Fibroblast of peridontal ligament (primary cell): ENCODE measurements around the gene AGPAT4.
A peak's percentile ranks its signal among the peaks of the same experiment; 100 is the strongest.
"Not testable (repeated sequence)": the region's sequence is repeated elsewhere in the genome, so short reads cannot be mapped to it uniquely, and the experiment has no call there.

Source experiments
- DNase-seq: peaks from one replicate; pipeline ENCODE4 v3.0.0-alpha.2; 2010; ENCODE audit errors: extremely low read depth

AGPAT4 gene

DNA sequence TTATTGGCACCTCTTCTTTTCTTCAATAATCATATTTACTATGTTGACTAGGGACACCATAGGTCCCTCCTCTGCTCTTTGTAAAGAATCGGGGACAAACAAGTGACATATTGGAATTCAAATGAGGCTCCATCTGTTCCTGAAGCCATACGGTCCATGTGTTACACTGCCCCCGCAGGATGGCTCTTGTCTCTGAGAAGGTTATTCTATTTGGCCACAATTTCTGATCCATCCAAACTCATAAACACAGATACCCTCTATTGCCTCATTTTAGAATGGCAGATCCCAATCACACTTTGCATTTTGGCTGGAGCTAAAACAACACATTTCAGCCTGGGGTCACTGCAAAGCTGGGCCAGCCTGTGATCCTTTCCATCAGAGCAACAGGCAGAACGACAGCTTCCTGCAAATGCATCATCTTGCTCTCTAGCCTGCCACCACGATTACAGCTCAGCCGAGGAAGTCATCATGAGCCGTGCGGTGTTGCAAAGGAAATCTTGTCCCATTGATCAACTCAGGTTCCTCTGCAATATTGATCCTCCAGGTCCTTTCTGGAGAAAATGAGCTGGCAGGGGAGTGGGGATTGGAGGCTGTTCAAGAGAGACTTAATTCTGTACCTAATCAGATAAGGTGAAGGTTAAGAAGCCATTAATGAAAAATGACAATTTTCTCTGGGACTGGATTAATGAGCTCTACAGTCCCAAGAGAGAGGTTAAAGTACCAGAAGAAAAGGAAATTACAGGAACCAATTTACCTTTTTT lies 73.1 kb downstream of the AGPAT4 start:
- no peak for DNase-seq

DNA sequence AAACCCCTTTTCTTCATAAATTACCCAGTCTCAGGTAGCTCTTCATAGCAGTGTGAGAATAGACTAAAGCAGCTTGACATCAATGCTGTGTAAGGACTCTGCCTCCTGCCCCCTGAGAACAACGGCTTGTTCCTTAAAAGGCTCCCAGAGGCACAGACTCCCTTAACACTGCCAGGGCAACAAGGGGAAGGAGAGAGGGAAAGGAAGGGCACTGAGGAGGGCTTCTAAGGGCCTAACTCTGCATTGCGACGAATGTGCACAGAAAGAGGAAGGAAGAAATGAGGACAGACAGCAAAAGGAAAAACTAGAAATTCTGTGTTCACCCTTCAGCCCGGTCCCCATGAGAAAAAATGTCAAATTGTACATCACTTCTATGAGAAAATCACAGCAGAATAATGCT lies 74.0 kb downstream of the AGPAT4 start:
- no peak for DNase-seq

GRCh38 chr6:161198783-161199460 lies 74.9 kb downstream of the AGPAT4 start:
- no peak for DNase-seq

GRCh38 chr6:161198176-161198575 lies 75.7 kb downstream of the AGPAT4 start:
- peak; percentile 65 for DNase-seq

GRCh38 chr6:161195386-161195785 lies 78.5 kb downstream of the AGPAT4 start:
- no peak for DNase-seq

DNA sequence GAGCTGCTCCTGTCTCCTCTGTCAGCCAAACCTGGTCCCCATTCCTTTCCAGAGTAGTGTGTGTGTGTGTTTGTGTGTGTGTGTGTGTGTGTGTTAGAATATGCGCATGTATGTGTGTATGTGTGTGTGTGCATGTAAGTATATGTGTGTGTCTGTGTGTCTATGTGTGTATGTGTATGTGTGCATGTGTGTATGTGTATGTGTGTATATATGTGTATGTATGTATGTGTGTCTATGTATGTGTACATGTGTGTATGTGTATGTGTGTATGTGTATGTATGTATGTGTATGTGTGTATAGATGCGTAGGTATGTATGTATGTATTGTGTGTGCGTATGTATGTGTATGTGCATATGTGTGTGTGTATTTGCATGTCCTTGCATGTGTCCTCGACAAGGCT lies 79.5 kb downstream of the AGPAT4 start:
- DNase-seq, result no peak

GRCh38 chr6:161192636-161193411 lies 81.0 kb downstream of the AGPAT4 start:
- no peak for DNase-seq

GRCh38 chr6:161191671-161192070 lies 82.2 kb downstream of the AGPAT4 start:
- no peak for DNase-seq

DNA sequence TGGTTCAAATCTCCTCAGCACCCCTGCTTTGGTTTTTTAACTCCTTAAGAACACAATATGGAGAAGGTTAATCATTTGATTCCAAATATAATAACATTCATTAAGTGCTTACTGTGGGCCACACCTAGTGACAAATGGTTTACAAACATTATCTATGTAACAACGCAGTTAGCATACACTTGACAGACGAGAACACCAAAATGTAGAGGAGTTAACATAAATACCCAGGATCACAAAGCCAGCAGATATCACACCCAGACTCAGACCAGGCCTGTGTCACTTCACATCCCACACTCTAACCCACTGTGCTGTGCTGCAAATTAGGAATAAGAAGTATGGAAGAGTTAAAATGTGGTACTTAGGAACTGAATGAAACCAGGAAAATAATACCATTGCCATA lies 82.9 kb downstream of the AGPAT4 start:
- DNase-seq, result no peak

DNA sequence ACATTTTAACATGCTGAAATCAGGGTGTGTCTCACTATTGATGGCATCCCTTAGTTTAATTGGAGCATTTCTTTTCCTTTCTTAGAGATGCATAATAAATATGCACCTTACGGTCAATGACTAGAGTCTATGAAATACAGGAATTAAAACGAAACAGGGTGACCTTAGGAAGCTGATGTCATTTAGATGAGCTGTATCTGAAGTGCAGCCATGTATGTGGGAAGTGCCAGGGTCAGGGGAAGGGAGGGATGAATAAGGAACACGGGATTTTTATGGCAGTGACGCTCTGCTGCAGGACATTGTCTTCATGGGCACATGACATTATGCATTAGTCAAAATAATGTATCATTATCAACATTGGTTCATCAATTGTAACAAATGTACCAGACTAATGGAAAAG lies 84.0 kb downstream of the AGPAT4 start:
- no peak for DNase-seq

DNA sequence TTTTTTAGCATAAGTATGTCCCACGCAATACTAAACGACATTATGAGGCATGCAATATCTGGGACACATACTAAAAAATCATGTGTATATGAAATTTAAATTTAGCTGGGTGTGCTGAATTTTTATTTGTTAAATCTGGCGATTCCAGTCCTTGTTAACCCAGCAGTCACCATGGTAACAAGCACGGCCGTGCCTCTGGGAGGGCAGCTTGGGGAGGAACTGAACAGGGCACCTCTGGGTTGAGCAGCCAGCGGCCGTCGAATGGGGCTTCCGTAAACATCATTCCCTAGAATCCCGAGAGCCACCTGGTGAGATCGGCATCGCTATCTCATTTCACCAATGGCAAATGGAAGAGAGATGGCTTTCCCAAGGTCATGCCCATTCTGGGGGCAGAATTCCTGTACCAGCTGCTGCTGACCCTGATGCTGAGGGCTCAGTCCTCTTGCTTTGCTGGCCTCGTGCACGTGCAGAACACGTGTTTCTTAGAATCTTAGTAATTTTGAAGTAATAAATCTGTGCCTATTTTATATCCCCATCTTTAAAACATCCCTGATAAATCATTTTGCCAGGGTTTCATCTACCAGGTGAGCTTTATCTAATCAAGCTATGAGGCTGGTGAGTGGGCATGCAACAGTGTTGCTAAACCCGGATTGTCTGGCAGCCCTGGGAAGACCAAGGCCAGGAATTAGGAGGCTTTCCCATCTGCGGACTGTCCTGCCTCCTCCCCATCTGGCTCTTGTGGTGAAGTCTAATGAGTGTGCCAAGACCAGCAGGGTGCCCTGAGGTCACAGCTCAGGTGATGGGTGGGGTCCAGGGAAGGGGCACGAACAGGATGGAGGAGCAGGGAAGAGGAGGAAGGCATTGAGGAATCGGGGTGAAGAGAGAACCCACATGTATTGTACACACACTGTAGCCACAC lies 85.1 kb downstream of the AGPAT4 start:
- no peak for DNase-seq

DNA sequence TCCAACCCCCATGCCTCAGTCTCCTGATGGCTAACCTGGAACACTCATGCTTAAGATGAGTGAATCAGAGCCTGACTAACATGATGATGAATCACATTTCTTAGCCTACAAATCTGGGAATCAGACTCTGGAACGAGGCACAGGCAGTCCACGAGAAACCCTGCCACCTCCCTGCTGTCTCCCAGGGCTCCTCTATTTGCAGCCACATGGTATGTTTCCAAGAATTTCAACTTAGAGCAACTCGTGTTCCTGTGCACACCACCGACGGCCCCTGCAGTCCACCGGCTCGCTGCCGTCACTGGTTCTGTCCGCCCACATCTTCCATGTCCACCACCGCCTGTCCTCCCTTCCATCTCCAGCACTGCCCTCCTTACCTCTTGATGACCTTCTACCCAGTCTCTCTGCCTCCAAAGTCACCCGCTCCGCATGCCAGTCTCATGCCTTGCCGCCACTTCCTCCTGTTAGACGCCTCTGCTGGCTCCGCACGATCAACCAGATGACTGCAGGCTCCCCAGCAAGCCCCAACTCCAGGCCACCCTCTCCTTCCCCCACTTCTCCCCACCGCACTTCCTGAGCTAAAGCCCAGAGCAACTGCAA lies 87.6 kb downstream of the AGPAT4 start:
- DNase-seq, result peak; percentile 82

- DNase-seq, result no peak
Measured at GRCh38 chr6:161181121-161181520, 92.7 kb downstream of the AGPAT4 start.

GRCh38 chr6:161178155-161178554 lies 95.7 kb downstream of the AGPAT4 start:
- not testable (repeated sequence) for DNase-seq

DNA sequence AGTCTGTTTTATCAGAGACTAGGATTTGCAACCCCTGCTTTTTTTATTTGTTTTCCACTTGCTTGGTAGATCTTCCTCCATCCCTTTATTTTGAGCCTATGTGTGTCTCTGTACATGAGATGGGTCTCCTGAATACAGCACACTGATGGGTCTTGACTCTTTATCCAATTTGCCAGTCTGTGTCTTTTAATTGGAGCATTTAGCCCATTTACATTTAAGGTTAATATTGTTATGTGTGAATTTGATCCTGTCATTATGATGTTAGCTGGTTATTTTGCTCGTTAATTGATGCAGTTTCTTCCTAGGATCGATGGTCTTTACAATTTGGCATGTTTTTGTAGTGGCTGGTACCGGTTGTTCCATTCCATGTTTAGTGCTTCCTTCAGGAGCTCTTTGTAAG lies 97.4 kb downstream of the AGPAT4 start:
- not testable (repeated sequence) for DNase-seq

- DNase-seq, result not testable (repeated sequence)
Measured at GRCh38 chr6:161172769-161173168, 101.1 kb downstream of the AGPAT4 start.

DNA sequence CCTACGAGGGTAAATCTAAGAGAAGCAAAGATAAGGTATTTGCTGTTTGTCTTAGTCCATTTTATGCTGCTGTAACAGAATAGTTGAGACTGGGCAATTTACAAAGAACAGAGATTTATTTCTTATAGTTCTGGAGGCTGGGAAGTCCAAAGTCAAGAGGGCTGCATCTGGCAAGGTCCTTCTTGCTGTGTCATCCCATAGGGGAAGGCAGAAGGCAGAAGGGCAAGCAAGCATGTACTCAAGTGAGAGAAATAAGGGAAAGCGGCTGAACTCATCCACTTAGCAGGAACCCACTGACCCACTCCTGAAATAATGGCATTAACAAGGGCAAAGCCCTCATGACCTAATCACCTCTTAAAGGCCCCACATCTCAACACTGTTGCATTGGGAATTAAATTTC lies 102.7 kb downstream of the AGPAT4 start:
- DNase-seq, result no peak

GRCh38 chr6:161169696-161170095 lies 104.2 kb downstream of the AGPAT4 start:
- DNase-seq, result peak; percentile 51

- no peak for DNase-seq
Measured at GRCh38 chr6:161169035-161169434, 104.8 kb downstream of the AGPAT4 start.

- peak; percentile 95 for DNase-seq
Measured at GRCh38 chr6:161168281-161168891, 105.5 kb downstream of the AGPAT4 start.

DNA sequence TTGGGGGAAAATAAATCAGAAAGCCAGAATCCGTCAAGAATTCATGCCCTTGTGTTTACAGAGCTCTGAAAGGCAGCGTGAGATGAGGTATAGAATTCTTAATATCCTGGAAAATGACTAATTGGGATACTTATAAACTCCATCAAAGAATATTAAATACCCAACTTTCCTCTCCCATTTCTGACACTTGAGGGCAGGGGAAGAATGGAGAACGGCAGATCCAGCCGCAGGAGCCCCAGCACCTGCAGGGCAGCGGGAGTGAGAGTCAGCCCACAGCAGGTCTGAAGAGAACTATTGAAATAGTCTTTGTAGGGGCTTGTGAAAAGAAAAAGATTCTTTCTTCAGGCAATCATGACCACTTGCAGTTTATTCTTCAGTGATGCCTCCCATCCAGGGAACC lies 107.2 kb downstream of the AGPAT4 start:
- no peak for DNase-seq
